H1 (cell line): Measurements from ENCODE around the gene PIGA. TPM values are rescaled to one million over a fixed set of nuclear protein-coding genes. Genes with fewer than 3 reads are reported as not detected.

Source experiments
- CTCF ChIA-PET: fragments of 300-600 bp; sonication (Branson Sonifier 250); formaldehyde crosslinking; loops from one replicate; lab custom pipeline; 2021; ENCODE audit not compliant: partially characterized antibody; lab: Charles Lee
- POLR2A ChIA-PET: fragments of 300-600 bp; sonication (Branson Sonifier 250); formaldehyde crosslinking; loops from one replicate; lab custom pipeline; 2021; ENCODE audit warnings: inconsistent platforms; ENCODE audit not compliant: partially characterized antibody; lab: Charles Lee
- DNase-seq, 2 experiments: peaks; one replicate each; pipeline versions ENCODE4 v3.0.0 to v3.0.0-alpha.2; 2010 to 2022; ENCODE audit warnings: low spot score in 2 of 2, low read depth in 1 of 2, mixed read lengths in 1 of 2
- FAIRE-seq: peaks from 2 replicates; lab custom pipeline; 2011; peaks lifted over from hg19 to GRCh38; lab: Jason Lieb, UNC
- H2AFZ ChIP-seq: 2 replicates; pipeline ENCODE4 v1.8.1; 2012; ENCODE audit warnings: low read length, inconsistent platforms
- H2AK5ac ChIP-seq: 2 replicates; pipeline ENCODE4 v1.6.1; 2013; ENCODE audit warnings: low read depth, low read length
- H2BK120ac ChIP-seq: replicated peaks from 2 replicates; pipeline ENCODE3; 2013; ENCODE audit warnings: low read depth, low read length, inconsistent platforms
- H2BK12ac ChIP-seq: 2 replicates; pipeline ENCODE4 v1.6.1; 2013; ENCODE audit warnings: low read depth, low read length
- H2BK15ac ChIP-seq: 2 replicates; pipeline ENCODE4 v1.6.1; 2013; ENCODE audit warnings: low read length
- H2BK20ac ChIP-seq: 2 replicates; pipeline ENCODE4 v1.6.1; 2013; ENCODE audit warnings: low read length
- H2BK5ac ChIP-seq: 2 replicates; pipeline ENCODE4 v1.6.1; 2013; ENCODE audit warnings: low read depth, low read length
- H3K14ac ChIP-seq: 2 replicates; pipeline ENCODE4 v1.6.1; 2013; ENCODE audit warnings: inconsistent platforms; ENCODE audit not compliant: insufficient read length
- H3K18ac ChIP-seq: 2 replicates; pipeline ENCODE4 v1.6.1; 2013; ENCODE audit warnings: low read length; ENCODE audit errors: extremely low read depth
- H3K23ac ChIP-seq: 2 replicates; pipeline ENCODE4 v1.6.1; 2013; ENCODE audit warnings: inconsistent platforms; ENCODE audit not compliant: insufficient read length
- H3K23me2 ChIP-seq: 2 replicates; pipeline ENCODE4 v1.6.1; 2013; ENCODE audit warnings: low read depth, low read length
- H3K27ac ChIP-seq: 2 replicates; pipeline ENCODE4 v1.6.1; 2011; ENCODE audit warnings: low read depth, low read length, inconsistent platforms
- H3K27me3 ChIP-seq, 4 experiments: replicated peaks in 1 of 4; 1 replicate in 1 of 4; 2 replicates in 3 of 4; pipeline versions ENCODE4 v1.6.1 to v1.8.1; 2011 to 2013; ENCODE audit warnings: low read length in 3 of 4, mild to moderate bottlenecking in 3 of 4, inconsistent platforms in 2 of 4, mixed read lengths in 2 of 4, moderate library complexity in 1 of 4; ENCODE audit not compliant: control insufficient read depth in 3 of 4, insufficient read depth in 3 of 4; ENCODE audit errors: extremely low read depth in 1 of 4
- H3K36me3 ChIP-seq, 4 experiments: 2 replicates each; pipeline versions ENCODE4 v1.6.1 to v1.8.1; 2011 to 2013; ENCODE audit warnings: mild to moderate bottlenecking in 4 of 4, low read length in 3 of 4, moderate library complexity in 2 of 4, control low read depth in 1 of 4, inconsistent platforms in 1 of 4; ENCODE audit not compliant: insufficient read depth in 4 of 4, control insufficient read depth in 2 of 4
- H3K4ac ChIP-seq: replicated peaks from 2 replicates; pipeline ENCODE3; 2013; ENCODE audit warnings: low read length, low read depth, mixed read lengths, inconsistent platforms; ENCODE audit not compliant: insufficient read length
- H3K4me1 ChIP-seq, 4 experiments: replicated peaks in 1 of 4; 1 replicate in 1 of 4; 2 replicates in 3 of 4; pipeline versions ENCODE4 v1.6.1 to v1.8.1; 2011 to 2013; ENCODE audit warnings: low read length in 3 of 4, inconsistent platforms in 2 of 4, mixed read lengths in 1 of 4; ENCODE audit not compliant: insufficient read depth in 4 of 4, control insufficient read depth in 3 of 4
- H3K4me2 ChIP-seq, 2 experiments: 2 replicates each; pipeline versions ENCODE4 v1.6.1 to v1.8.1; 2011 to 2013; ENCODE audit warnings: low read depth in 2 of 2, low read length in 2 of 2, control low read depth in 1 of 2, inconsistent platforms in 1 of 2, mild to moderate bottlenecking in 1 of 2; ENCODE audit not compliant: insufficient read depth in 1 of 2
- H3K4me3 ChIP-seq, 4 experiments: fragments of 200-600, 300-600 bp in 1 of 4; sonication (generic), shearing (Covaris generic), sonication (Bioruptor Twin) in 1 of 4; 2 replicates each; pipeline versions ENCODE4 v1.5.1 to v1.8.1; 2011 to 2016; ENCODE audit warnings: low read length in 4 of 4, low read depth in 3 of 4, control low read depth in 2 of 4, inconsistent platforms in 2 of 4, mild to moderate bottlenecking in 2 of 4, mixed read lengths in 1 of 4, moderate library complexity in 1 of 4; ENCODE audit not compliant: insufficient read depth in 2 of 4; ENCODE audit errors: extremely low read depth in 1 of 4
- H3K56ac ChIP-seq: replicated peaks from 2 replicates; pipeline ENCODE3; 2013; ENCODE audit warnings: low read depth, mild to moderate bottlenecking, mixed read lengths, low read length, inconsistent platforms; ENCODE audit not compliant: insufficient read length
- H3K79me1 ChIP-seq: 2 replicates; pipeline ENCODE4 v1.6.1; 2013; ENCODE audit warnings: low read depth, low read length, control low read depth
- H3K79me2 ChIP-seq, 2 experiments: 2 replicates each; pipeline versions ENCODE4 v1.6.1 to v1.8.1; 2012 to 2013; ENCODE audit warnings: low read length in 2 of 2, mild to moderate bottlenecking in 2 of 2, inconsistent platforms in 1 of 2; ENCODE audit not compliant: insufficient read depth in 2 of 2, control insufficient read depth in 1 of 2
- H3K9ac ChIP-seq, 4 experiments: replicated peaks in 1 of 4; 1 replicate in 1 of 4; 2 replicates in 3 of 4; pipeline versions ENCODE4 v1.6.1 to v1.8.1; 2011 to 2013; ENCODE audit warnings: low read depth in 3 of 4, low read length in 3 of 4, control low read depth in 2 of 4, mild to moderate bottlenecking in 2 of 4, moderate library complexity in 2 of 4, inconsistent platforms in 1 of 4; ENCODE audit errors: extremely low read depth in 1 of 4
- H3K9me3 ChIP-seq, 2 experiments: 2 replicates each; pipeline versions ENCODE4 v1.6.1 to v1.8.1; 2012 to 2013; ENCODE audit warnings: mild to moderate bottlenecking in 2 of 2, moderate library complexity in 2 of 2, control low read depth in 1 of 2, inconsistent platforms in 1 of 2, low read depth in 1 of 2, low read length in 1 of 2, mixed read lengths in 1 of 2; ENCODE audit not compliant: insufficient read depth in 2 of 2
- H4K20me1 ChIP-seq, 2 experiments: replicated peaks in 1 of 2; 2 replicates each; pipeline versions ENCODE3 to v1.8.1; 2011 to 2013; ENCODE audit warnings: inconsistent platforms in 2 of 2, low read length in 2 of 2, mild to moderate bottlenecking in 1 of 2; ENCODE audit not compliant: insufficient read depth in 2 of 2, control insufficient read depth in 1 of 2
- H4K5ac ChIP-seq: 2 replicates; pipeline ENCODE4 v1.6.1; 2013; ENCODE audit warnings: low read length, low read depth, mixed read lengths, inconsistent platforms; ENCODE audit not compliant: insufficient read length
- H4K8ac ChIP-seq: 2 replicates; pipeline ENCODE4 v1.8.0; 2013; ENCODE audit warnings: mild to moderate bottlenecking, moderate library complexity, low read length, inconsistent platforms; ENCODE audit not compliant: insufficient read depth; ENCODE audit errors: extremely low read depth
- H4K91ac ChIP-seq: replicated peaks from 2 replicates; pipeline ENCODE3; 2013; ENCODE audit warnings: low read length, mixed read lengths, inconsistent platforms; ENCODE audit not compliant: insufficient read length
- BRCA1 ChIP-seq: IDR thresholded peaks from 2 replicates; pipeline ENCODE4 v1.6.1; 2012; ENCODE audit warnings: low read depth, low read length, improper control_type of control experiment
- CHD1 ChIP-seq: IDR thresholded peaks from 2 replicates; pipeline ENCODE4 v1.6.1; 2012; ENCODE audit warnings: low read depth, low read length, improper control_type of control experiment
- CREB1 ChIP-seq: IDR thresholded peaks from 2 replicates; pipeline ENCODE4 v1.6.1; 2012; ENCODE audit warnings: inconsistent platforms
- HDAC2 ChIP-seq, 2 experiments: fragments of 300-600 bp in 1 of 2; sonication (generic) in 1 of 2; IDR thresholded peaks; 2 replicates each; pipeline ENCODE4 v1.6.1; 2011 to 2012; ENCODE audit warnings: low read depth in 2 of 2, low read length in 2 of 2, mild to moderate bottlenecking in 2 of 2, moderate library complexity in 2 of 2, borderline replicate concordance in 1 of 2, inconsistent platforms in 1 of 2
- RAD21 ChIP-seq, 2 experiments: IDR thresholded peaks in 1 of 2; conservative IDR thresholded peaks in 1 of 2; 2 replicates each; pipeline ENCODE4 v1.6.1; 2011; ENCODE audit warnings: low read depth in 2 of 2, low read length in 2 of 2, improper control_type of control experiment in 1 of 2, inconsistent platforms in 1 of 2, mild to moderate bottlenecking in 1 of 2, moderate library complexity in 1 of 2
- RBBP5 ChIP-seq: IDR thresholded peaks from 2 replicates; pipeline ENCODE4 v1.7.1; 2012; ENCODE audit warnings: low read depth, mild to moderate bottlenecking, inconsistent platforms, low read length, moderate library complexity, borderline replicate concordance
- SIRT6 ChIP-seq: IDR thresholded peaks from one replicate; pipeline ENCODE4 v1.7.1; 2012; ENCODE audit warnings: low read length, inconsistent platforms
- SP1 ChIP-seq: IDR thresholded peaks from 2 replicates; pipeline ENCODE4 v1.6.1; 2011; ENCODE audit warnings: low read depth, low read length
- YY1 ChIP-seq: IDR thresholded peaks from 2 replicates; pipeline ENCODE4 v1.6.1; 2011; ENCODE audit warnings: low read depth, mild to moderate bottlenecking, low read length
- WGBS, 2 experiments: shearing (Covaris generic) in 1 of 2; methylation state at CpG; one replicate each; pipeline versions ENCODE4 v1.1.6 to v1.1.7; 2013 to 2015; ENCODE audit warnings: low lambda C conversion rate in 2 of 2, mixed read lengths in 2 of 2, inconsistent platforms in 1 of 2, low coverage in 1 of 2, missing lambda C conversion rate in 1 of 2; ENCODE audit not compliant: insufficient replicate concordance in 2 of 2, insufficient coverage in 1 of 2, insufficient read length in 1 of 2; ENCODE audit errors: extremely low coverage in 1 of 2, missing lambda C conversion rate in 1 of 2; 5-methylcytosine and 5-hydroxymethylcytosine counted together
- polyA plus RNA-seq, 7 experiments: library from polyadenylated mRNA; depleted of rRNA in 3 of 7; stranded (reverse) in 5 of 7; unstranded in 2 of 7; fragments of >200 nt in 5 of 7; fragments of 200-250 nt in 2 of 7; gene quantifications; 1 replicate in 5 of 7; 2 replicates in 1 of 7; 4 replicates in 1 of 7; pipeline versions ENCODE4 v1.2.1 to v1.2.3, GENCODE V29; 2011 to 2013; ENCODE audit warnings: missing spikeins in 2 of 7, mixed read lengths in 2 of 7
- total RNA-seq: library from RNA; stranded (reverse); fragmentation: NEBNext Ultra II Directional; extraction: Animal tissue kit (Norgen Biotek cat#: 25700); gene quantifications from 2 replicates; pipeline ENCODE4 v1.2.1, GENCODE V29; 2021
- TF ChIP-seq, protein P1 (sequence below), 3 experiments: IDR thresholded peaks; 1 replicate in 2 of 3; 2 replicates in 1 of 3; pipeline versions ENCODE4 v1.5.1 to v1.6.1; 2011; ENCODE audit warnings: low read length in 3 of 3, mild to moderate bottlenecking in 3 of 3, inconsistent platforms in 2 of 3, low read depth in 1 of 3, moderate library complexity in 1 of 3; ENCODE audit not compliant: insufficient read depth in 1 of 3; ENCODE audit errors: control extremely low read depth in 1 of 3
- TF ChIP-seq, protein P2 (sequence below): IDR thresholded peaks from 2 replicates; pipeline ENCODE4 v1.6.1; 2011; ENCODE audit warnings: low read length, improper control_type of control experiment

PIGA gene
- total and polyA plus RNA-seq, 2 of the 8 experiments (the other 6 are each of a cell fraction or from before 2014, with no cell fraction given), result 5.0 to 13.4 TPM

DNA sequence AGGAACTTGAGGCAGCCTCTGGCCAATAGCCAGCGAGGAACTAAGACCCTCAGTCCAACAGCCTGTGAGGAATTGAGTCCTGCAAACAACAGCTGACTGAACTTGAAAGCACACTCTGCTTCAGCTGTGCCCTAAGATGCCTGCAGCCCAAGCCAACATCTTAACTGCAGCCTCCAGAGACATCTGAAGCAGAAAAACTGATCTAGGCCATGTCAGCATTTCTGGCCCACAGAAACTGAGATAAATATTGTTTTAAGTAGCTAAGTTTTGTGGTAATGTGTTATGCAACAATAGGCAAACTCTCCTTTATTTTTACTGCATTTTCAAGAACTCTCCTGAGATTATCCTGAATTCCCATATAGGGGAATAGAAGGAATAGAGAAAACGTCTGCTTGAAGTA is 24.4 kb upstream of the PIGA start:
- Histone ChIP-seq H2BK120ac (no peak overlapping the region), H2AFZ (no peak overlapping the region), H3K23ac (no peak overlapping the region), H4K91ac (no peak overlapping the region), H3K4me2 (no peak overlapping the region), H3K4me1 (no peaks in the 10 kb centered on the region), H3K9ac (no peak overlapping the region), H3K79me1 (no peaks in the 10 kb centered on the region), H3K18ac (no peak overlapping the region), H4K20me1 (no peaks in the 10 kb centered on the region), H2BK12ac (no peak overlapping the region), H3K36me3 (no peaks in the 10 kb centered on the region), H3K56ac (no peak overlapping the region), H3K23me2 (no peaks in the 10 kb centered on the region), H2BK20ac (no peak overlapping the region), H2BK5ac (no peak overlapping the region), H3K79me2 (no peaks in the 10 kb centered on the region), H3K14ac (no peak overlapping the region), H2AK5ac (no peak overlapping the region), H3K27me3 (no peaks in the 10 kb centered on the region), H3K4me3 (no peak overlapping the region), H3K4ac (no peak overlapping the region), H3K27ac (no peak overlapping the region), H4K8ac (no peak overlapping the region), H2BK15ac (no peak overlapping the region), H4K5ac (no peak overlapping the region), H3K9me3 (no peaks in the 10 kb centered on the region)
- CTCF ChIA-PET, result interaction anchor here (0.9 to 2.6 kb wide), 2 partner anchors 10 to 13 kb away, joined by 4 to 13 read pairs; no protein-coding TSS in a partner anchor
- WGBS, 2 experiments, result 78% methylated on average over 1 of the region's 2 CpGs; no CpG with 5 or more reads in 1 of the 2 experiments
- POLR2A ChIA-PET, result no interaction called here
- DNase-seq, result no peak
- no peak for FAIRE-seq
- TF ChIP-seq, protein P1, sequence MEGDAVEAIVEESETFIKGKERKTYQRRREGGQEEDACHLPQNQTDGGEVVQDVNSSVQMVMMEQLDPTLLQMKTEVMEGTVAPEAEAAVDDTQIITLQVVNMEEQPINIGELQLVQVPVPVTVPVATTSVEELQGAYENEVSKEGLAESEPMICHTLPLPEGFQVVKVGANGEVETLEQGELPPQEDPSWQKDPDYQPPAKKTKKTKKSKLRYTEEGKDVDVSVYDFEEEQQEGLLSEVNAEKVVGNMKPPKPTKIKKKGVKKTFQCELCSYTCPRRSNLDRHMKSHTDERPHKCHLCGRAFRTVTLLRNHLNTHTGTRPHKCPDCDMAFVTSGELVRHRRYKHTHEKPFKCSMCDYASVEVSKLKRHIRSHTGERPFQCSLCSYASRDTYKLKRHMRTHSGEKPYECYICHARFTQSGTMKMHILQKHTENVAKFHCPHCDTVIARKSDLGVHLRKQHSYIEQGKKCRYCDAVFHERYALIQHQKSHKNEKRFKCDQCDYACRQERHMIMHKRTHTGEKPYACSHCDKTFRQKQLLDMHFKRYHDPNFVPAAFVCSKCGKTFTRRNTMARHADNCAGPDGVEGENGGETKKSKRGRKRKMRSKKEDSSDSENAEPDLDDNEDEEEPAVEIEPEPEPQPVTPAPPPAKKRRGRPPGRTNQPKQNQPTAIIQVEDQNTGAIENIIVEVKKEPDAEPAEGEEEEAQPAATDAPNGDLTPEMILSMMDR (IDR thresholded peaks at IDR 0.05; ENCODE audit: control extremely low read depth in 1 of 3, insufficient read depth in 1 of 3, low read depth in 1 of 3, low read length in 3 of 3), result no peak
- TF ChIP-seq SIRT6 (no peak), HDAC2 (IDR thresholded peaks at IDR 0.05; ENCODE audit: borderline replicate concordance in 1 of 2, low read depth in 2 of 2, low read length in 2 of 2) (no peak), RAD21 (IDR thresholded peaks at IDR 0.05 in 1 of 2, conservative IDR thresholded peaks at IDR 0.05 in 1 of 2; ENCODE audit: low read depth in 2 of 2, low read length in 2 of 2) (no peak), BRCA1 (no peak), RBBP5 (no peak), YY1 (no peak), SP1 (no peak), CREB1 (no peak), CHD1 (no peak)
- TF ChIP-seq, protein P2, sequence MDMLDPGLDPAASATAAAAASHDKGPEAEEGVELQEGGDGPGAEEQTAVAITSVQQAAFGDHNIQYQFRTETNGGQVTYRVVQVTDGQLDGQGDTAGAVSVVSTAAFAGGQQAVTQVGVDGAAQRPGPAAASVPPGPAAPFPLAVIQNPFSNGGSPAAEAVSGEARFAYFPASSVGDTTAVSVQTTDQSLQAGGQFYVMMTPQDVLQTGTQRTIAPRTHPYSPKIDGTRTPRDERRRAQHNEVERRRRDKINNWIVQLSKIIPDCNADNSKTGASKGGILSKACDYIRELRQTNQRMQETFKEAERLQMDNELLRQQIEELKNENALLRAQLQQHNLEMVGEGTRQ, result no peak
